GM12892 (cell line): Measurements from ENCODE around the gene CCDC195.

ENCODE experiments used
- POLR2A ChIP-seq: IDR thresholded peaks from 2 replicates; pipeline ENCODE4 v1.6.1; 2011; ENCODE audit warnings: low read depth, low read length, control low read depth
- TAF1 ChIP-seq: IDR thresholded peaks from 2 replicates; pipeline ENCODE4 v1.6.1; 2011; ENCODE audit warnings: low read depth, mild to moderate bottlenecking, control low read depth, low read length, borderline replicate concordance

GRCh38 chr2:224716921-224717320 is 756 bp upstream of the CCDC195 start:
- TF ChIP-seq POLR2A (no peak), TAF1 (no peak)
